Fibroblast of pulmonary artery (primary cell): ENCODE measurements around the gene TOB1.

Source experiments
- DNase-seq: peaks from one replicate; pipeline ENCODE4 v3.0.0-alpha.2; 2010; ENCODE audit warnings: low read depth
- H3K4me3 ChIP-seq: replicated peaks from 2 replicates; pipeline ENCODE4 v1.5.1; 2011; ENCODE audit warnings: low read depth, mild to moderate bottlenecking, control low read depth, low read length, moderate library complexity
- TF ChIP-seq, protein P1 (sequence below): IDR thresholded peaks from 2 replicates; pipeline ENCODE4 v1.5.1; 2011; ENCODE audit warnings: mild to moderate bottlenecking, control low read depth, low read length, inconsistent platforms; ENCODE audit errors: missing control alignments

TOB1 gene

GRCh38 chr17:50830994-50831393, 35.2 kb downstream of the TOB1 start:
- TF ChIP-seq, protein P1, sequence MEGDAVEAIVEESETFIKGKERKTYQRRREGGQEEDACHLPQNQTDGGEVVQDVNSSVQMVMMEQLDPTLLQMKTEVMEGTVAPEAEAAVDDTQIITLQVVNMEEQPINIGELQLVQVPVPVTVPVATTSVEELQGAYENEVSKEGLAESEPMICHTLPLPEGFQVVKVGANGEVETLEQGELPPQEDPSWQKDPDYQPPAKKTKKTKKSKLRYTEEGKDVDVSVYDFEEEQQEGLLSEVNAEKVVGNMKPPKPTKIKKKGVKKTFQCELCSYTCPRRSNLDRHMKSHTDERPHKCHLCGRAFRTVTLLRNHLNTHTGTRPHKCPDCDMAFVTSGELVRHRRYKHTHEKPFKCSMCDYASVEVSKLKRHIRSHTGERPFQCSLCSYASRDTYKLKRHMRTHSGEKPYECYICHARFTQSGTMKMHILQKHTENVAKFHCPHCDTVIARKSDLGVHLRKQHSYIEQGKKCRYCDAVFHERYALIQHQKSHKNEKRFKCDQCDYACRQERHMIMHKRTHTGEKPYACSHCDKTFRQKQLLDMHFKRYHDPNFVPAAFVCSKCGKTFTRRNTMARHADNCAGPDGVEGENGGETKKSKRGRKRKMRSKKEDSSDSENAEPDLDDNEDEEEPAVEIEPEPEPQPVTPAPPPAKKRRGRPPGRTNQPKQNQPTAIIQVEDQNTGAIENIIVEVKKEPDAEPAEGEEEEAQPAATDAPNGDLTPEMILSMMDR, result no peak
- no peak for DNase-seq
- H3K4me3 ChIP-seq, result no peak overlapping the region

- DNase-seq, result peak; percentile 14
- TF ChIP-seq, protein P1, result no peak
Observed at GRCh38 chr17:50830352-50830751, 35.8 kb downstream of the TOB1 start.

GRCh38 chr17:50829332-50829731, 36.8 kb downstream of the TOB1 start:
- no peak for DNase-seq
- TF ChIP-seq, protein P1, result no peak
- H3K4me3 ChIP-seq, result no peak overlapping the region

More at GRCh38 chr17:50830352-50830751, 35.8 kb downstream of the TOB1 start:
- no peak overlapping the region for H3K4me3 ChIP-seq

DNA sequence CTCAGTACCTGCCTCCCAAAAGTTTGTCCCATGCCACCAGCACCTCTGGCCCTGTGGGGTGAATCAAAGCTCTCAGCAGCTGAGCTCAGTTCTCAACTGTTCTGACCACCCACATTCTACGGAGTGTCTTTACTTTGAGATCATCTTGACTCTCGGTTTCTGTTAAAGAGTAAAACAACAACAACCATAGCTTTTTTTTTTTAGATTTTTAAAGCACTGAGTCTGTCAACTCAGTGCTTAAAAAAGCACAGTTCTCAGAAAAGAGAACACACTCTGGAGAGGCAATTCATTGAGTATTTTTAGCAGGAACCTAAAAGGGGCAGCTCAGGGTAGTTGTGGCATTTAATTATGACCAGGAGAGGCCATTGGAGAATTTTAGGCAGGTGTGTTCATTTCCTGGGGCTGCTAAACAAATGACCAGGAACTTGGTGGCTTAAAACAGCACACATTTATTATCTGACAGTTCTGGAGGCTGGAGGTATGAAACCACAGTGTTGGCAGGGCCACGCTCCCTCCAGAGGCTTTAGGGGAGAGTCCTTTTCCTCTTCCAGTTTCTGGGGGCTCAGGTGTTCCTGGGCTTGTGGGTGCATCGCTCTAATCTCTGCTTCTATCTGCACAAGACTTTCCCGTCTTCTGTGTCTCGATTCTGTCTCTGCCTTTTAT, 37.5 kb downstream of the TOB1 start:
- DNase-seq, result no peak
- no peak overlapping the region for H3K4me3 ChIP-seq
- TF ChIP-seq, protein P1, result no peak

- TF ChIP-seq, protein P1, result no peak
- H3K4me3 ChIP-seq, result no peak overlapping the region
- no peak for DNase-seq
Observed at GRCh38 chr17:50825188-50825587, 41.0 kb downstream of the TOB1 start.

GRCh38 chr17:50824429-50824828, 41.7 kb downstream of the TOB1 start:
- TF ChIP-seq, protein P1, result no peak
- H3K4me3 ChIP-seq, result no peak overlapping the region
- no peak for DNase-seq

GRCh38 chr17:50822550-50822949, 43.6 kb downstream of the TOB1 start:
- no peak for DNase-seq
- H3K4me3 ChIP-seq, result no peak overlapping the region
- TF ChIP-seq, protein P1, result no peak
